Measurements from ENCODE around the gene SPACA5B. TPM values are rescaled to one million over a fixed set of nuclear protein-coding genes. Genes with fewer than 3 reads are reported as not detected.
"Not testable (repeated sequence)": the region's sequence is repeated elsewhere in the genome, so short reads cannot be mapped to it uniquely, and the experiment has no call there.

The SPACA5B gene
- not detected in 2 replicates for total RNA-seq

GRCh38 chrX:48130326-48130725 lies at the start of gene SPACA5B:
Gene SPACA5B, plus strand, starts transcription at chrX:48130626. Its CDS starts 62 bp downstream, at chrX:48130688.
- H3K4me1 Mint-ChIP-seq (ENCODE audit: low read depth); H3K9me3 Mint-ChIP-seq; H3K36me3 Mint-ChIP-seq (ENCODE audit: low read depth); H3K27ac Mint-ChIP-seq; intact Hi-C loops (cut with micrococcal nuclease); H3K4me3 Mint-ChIP-seq (ENCODE audit: low read depth); DNase-seq (ENCODE audit: low spot score); H3K27me3 Mint-ChIP-seq (ENCODE audit: low read depth): not testable (repeated sequence)

GRCh38 chrX:48083212-48083611 lies 47.2 kb upstream of the SPACA5B start:
- Mint-ChIP-seq H3K27ac (no peak overlapping the region), H3K9me3 (no peaks in the 10 kb centered on the region)
- intact Hi-C loops (cut with micrococcal nuclease): no loop called here

GRCh38 chrX:48083706-48084105 lies 46.7 kb upstream of the SPACA5B start:
- H3K27me3 Mint-ChIP-seq (ENCODE audit: low read depth): no peaks in the 10 kb centered on the region
- no peak overlapping the region for H3K4me3 Mint-ChIP-seq (ENCODE audit: low read depth)
- no peak overlapping the region for H3K27ac Mint-ChIP-seq
- no peak for DNase-seq (ENCODE audit: low spot score)
- H3K9me3 Mint-ChIP-seq: no peaks in the 10 kb centered on the region
- peaks cover 1% of the 10 kb centered on the region for H3K4me1 Mint-ChIP-seq (ENCODE audit: low read depth)
- H3K36me3 Mint-ChIP-seq (ENCODE audit: low read depth): no peaks in the 10 kb centered on the region
- intact Hi-C loops (cut with micrococcal nuclease): no loop called here

More at GRCh38 chrX:48083212-48083611, 47.2 kb upstream of the SPACA5B start:
- Mint-ChIP-seq H3K36me3 (ENCODE audit: low read depth) (no peaks in the 10 kb centered on the region), H3K4me1 (ENCODE audit: low read depth) (peaks cover 1% of the 10 kb centered on the region), H3K27me3 (ENCODE audit: low read depth) (no peaks in the 10 kb centered on the region), H3K4me3 (ENCODE audit: low read depth) (no peak overlapping the region)
- peak; percentile 19 for DNase-seq (ENCODE audit: low spot score)

GRCh38 chrX:48086082-48086481 lies 44.3 kb upstream of the SPACA5B start:
- H3K9me3 Mint-ChIP-seq: no peaks in the 10 kb centered on the region
- intact Hi-C loops (cut with micrococcal nuclease): no loop called here
- peaks cover 1% of the 10 kb centered on the region for H3K4me1 Mint-ChIP-seq (ENCODE audit: low read depth)
- H3K27me3 Mint-ChIP-seq (ENCODE audit: low read depth): no peaks in the 10 kb centered on the region
- H3K36me3 Mint-ChIP-seq (ENCODE audit: low read depth): no peaks in the 10 kb centered on the region
- no peak for DNase-seq (ENCODE audit: low spot score)
- H3K4me3 Mint-ChIP-seq (ENCODE audit: low read depth): no peak overlapping the region
- H3K27ac Mint-ChIP-seq: no peak overlapping the region

GRCh38 chrX:48090123-48090522 lies 40.3 kb upstream of the SPACA5B start:
- Mint-ChIP-seq H3K9me3 (no peaks in the 10 kb centered on the region), H3K27me3 (ENCODE audit: low read depth) (no peaks in the 10 kb centered on the region), H3K4me1 (ENCODE audit: low read depth) (no peaks in the 10 kb centered on the region), H3K27ac (no peak overlapping the region), H3K4me3 (ENCODE audit: low read depth) (no peak overlapping the region), H3K36me3 (ENCODE audit: low read depth) (no peaks in the 10 kb centered on the region)
- no peak for DNase-seq (ENCODE audit: low spot score)
- intact Hi-C loops (cut with micrococcal nuclease): no loop called here

- H3K27me3 Mint-ChIP-seq (ENCODE audit: low read depth); H3K27ac Mint-ChIP-seq; H3K9me3 Mint-ChIP-seq; H3K4me1 Mint-ChIP-seq (ENCODE audit: low read depth); H3K4me3 Mint-ChIP-seq (ENCODE audit: low read depth); DNase-seq (ENCODE audit: low spot score); H3K36me3 Mint-ChIP-seq (ENCODE audit: low read depth); intact Hi-C loops (cut with micrococcal nuclease): not testable (repeated sequence)
These were observed 37.9 kb upstream of the SPACA5B start for GRCh38 chrX:48092558-48092957.

- no peaks in the 10 kb centered on the region for H3K9me3 Mint-ChIP-seq
- intact Hi-C loops (cut with micrococcal nuclease): no loop called here
- peaks cover 2% of the 10 kb centered on the region for H3K27me3 Mint-ChIP-seq (ENCODE audit: low read depth)
- no peaks in the 10 kb centered on the region for H3K4me1 Mint-ChIP-seq (ENCODE audit: low read depth)
- H3K36me3 Mint-ChIP-seq (ENCODE audit: low read depth): no peaks in the 10 kb centered on the region
- no peak for DNase-seq (ENCODE audit: low spot score)
- no peak overlapping the region for H3K4me3 Mint-ChIP-seq (ENCODE audit: low read depth)
- H3K27ac Mint-ChIP-seq: no peak overlapping the region
These were observed 29.0 kb upstream of the SPACA5B start for GRCh38 chrX:48101443-48101842.

GRCh38 chrX:48102874-48103374 lies 27.5 kb upstream of the SPACA5B start:
- H3K9me3 Mint-ChIP-seq: no peaks in the 10 kb centered on the region
- no peak for DNase-seq (ENCODE audit: low spot score)
- H3K27ac Mint-ChIP-seq: no peak overlapping the region
- H3K4me1 Mint-ChIP-seq (ENCODE audit: low read depth): no peaks in the 10 kb centered on the region
- no peak overlapping the region for H3K4me3 Mint-ChIP-seq (ENCODE audit: low read depth)
- intact Hi-C loops (cut with micrococcal nuclease): no loop called here
- H3K27me3 Mint-ChIP-seq (ENCODE audit: low read depth): peaks cover 2% of the 10 kb centered on the region
- no peaks in the 10 kb centered on the region for H3K36me3 Mint-ChIP-seq (ENCODE audit: low read depth)

GRCh38 chrX:48107717-48108116 lies 22.7 kb upstream of the SPACA5B start:
- Mint-ChIP-seq H3K9me3 (no peaks in the 10 kb centered on the region), H3K27ac (no peak overlapping the region), H3K36me3 (ENCODE audit: low read depth) (no peaks in the 10 kb centered on the region), H3K4me1 (ENCODE audit: low read depth) (no peaks in the 10 kb centered on the region), H3K4me3 (ENCODE audit: low read depth) (no peak overlapping the region), H3K27me3 (ENCODE audit: low read depth) (peaks cover 2% of the 10 kb centered on the region)
- DNase-seq (ENCODE audit: low spot score): no peak
- intact Hi-C loops (cut with micrococcal nuclease): no loop called here

GRCh38 chrX:48125286-48125685 lies 5.1 kb upstream of the SPACA5B start:
- H3K36me3 Mint-ChIP-seq (ENCODE audit: low read depth); H3K4me1 Mint-ChIP-seq (ENCODE audit: low read depth); H3K9me3 Mint-ChIP-seq; H3K27me3 Mint-ChIP-seq (ENCODE audit: low read depth); intact Hi-C loops (cut with micrococcal nuclease); H3K4me3 Mint-ChIP-seq (ENCODE audit: low read depth); DNase-seq (ENCODE audit: low spot score); H3K27ac Mint-ChIP-seq: not testable (repeated sequence)

- H3K27me3 Mint-ChIP-seq (ENCODE audit: low read depth); H3K4me1 Mint-ChIP-seq (ENCODE audit: low read depth); DNase-seq (ENCODE audit: low spot score); H3K36me3 Mint-ChIP-seq (ENCODE audit: low read depth); H3K9me3 Mint-ChIP-seq; intact Hi-C loops (cut with micrococcal nuclease); H3K27ac Mint-ChIP-seq; H3K4me3 Mint-ChIP-seq (ENCODE audit: low read depth): not testable (repeated sequence)
These were observed 1.9 kb downstream of the SPACA5B start for GRCh38 chrX:48132308-48132844.

GRCh38 chrX:48139076-48139475 lies 8.7 kb downstream of the SPACA5B start:
- H3K4me3 Mint-ChIP-seq (ENCODE audit: low read depth); H3K27ac Mint-ChIP-seq; H3K27me3 Mint-ChIP-seq (ENCODE audit: low read depth); H3K36me3 Mint-ChIP-seq (ENCODE audit: low read depth); H3K9me3 Mint-ChIP-seq; intact Hi-C loops (cut with micrococcal nuclease); DNase-seq (ENCODE audit: low spot score): not testable (repeated sequence)
- H3K4me1 Mint-ChIP-seq (ENCODE audit: low read depth): peaks cover 10% of the 10 kb centered on the region

GRCh38 chrX:48141810-48142508 lies 11.5 kb downstream of the SPACA5B start:
- Mint-ChIP-seq H3K4me1 (ENCODE audit: low read depth) (peaks cover 12% of the 10 kb centered on the region), H3K27me3 (ENCODE audit: low read depth) (peaks cover 17% of the 10 kb centered on the region)
- H3K36me3 Mint-ChIP-seq (ENCODE audit: low read depth); H3K27ac Mint-ChIP-seq; intact Hi-C loops (cut with micrococcal nuclease); H3K4me3 Mint-ChIP-seq (ENCODE audit: low read depth); DNase-seq (ENCODE audit: low spot score); H3K9me3 Mint-ChIP-seq: not testable (repeated sequence)
